GM12878 (cell line): ENCODE measurements around the gene CWC27.

Experiments
- CHD2 ChIP-seq: IDR thresholded peaks from 2 replicates; pipeline ENCODE4 v1.6.1; 2011; ENCODE audit warnings: low read depth, low read length, improper control_type of control experiment, borderline replicate concordance
- HDAC2 ChIP-seq: fragments of 200-600 bp; sonication (generic); IDR thresholded peaks from 2 replicates; pipeline ENCODE4 v1.6.1; 2017
- IKZF1 ChIP-seq: fragments of 450-650 bp; conservative IDR thresholded peaks from 2 replicates; pipeline ENCODE4 v1.6.1; 2017; ENCODE audit warnings: antibody characterized with exemption, mild to moderate bottlenecking
- POLR2A ChIP-seq: IDR thresholded peaks from 2 replicates; pipeline ENCODE4 v1.6.1; 2011; ENCODE audit warnings: low read depth, mild to moderate bottlenecking, low read length
- RAD21 ChIP-seq: IDR thresholded peaks from 2 replicates; pipeline ENCODE4 v1.6.1; 2011; ENCODE audit warnings: mild to moderate bottlenecking, low read depth, low read length, moderate library complexity; ENCODE audit not compliant: insufficient read depth
- SIN3A ChIP-seq: IDR thresholded peaks from 2 replicates; pipeline ENCODE4 v1.6.1; 2012; ENCODE audit warnings: low read depth, low read length, improper control_type of control experiment
- SUZ12 ChIP-seq: fragments of 200-600 bp; sonication (generic); IDR thresholded peaks from one replicate; pipeline ENCODE4 v1.6.1; 2018; ENCODE audit warnings: antibody characterized with exemption, mild to moderate bottlenecking; ENCODE audit not compliant: unreplicated experiment
- YY1 ChIP-seq: IDR thresholded peaks from 2 replicates; pipeline ENCODE4 v1.6.1; 2011; ENCODE audit warnings: low read depth, mild to moderate bottlenecking, low read length
- ZBED1 ChIP-seq: IDR thresholded peaks from 2 replicates; pipeline ENCODE4 v1.6.1; 2016; ENCODE audit warnings: borderline replicate concordance
- TF ChIP-seq, protein P1 (sequence below): IDR thresholded peaks from 2 replicates; pipeline ENCODE4 v1.6.1; 2012; ENCODE audit warnings: low read depth, low read length, improper control_type of control experiment
- TF ChIP-seq, protein P2 (sequence below): IDR thresholded peaks from 2 replicates; pipeline ENCODE4 v1.6.1; 2012; ENCODE audit warnings: mild to moderate bottlenecking, low read depth, low read length
- TF ChIP-seq, protein P3 (sequence below), 3 experiments: IDR thresholded peaks in 2 of 3; conservative IDR thresholded peaks in 1 of 3; 2 replicates each; pipeline ENCODE4 v1.5.1; 2011; ENCODE audit warnings: low read depth in 3 of 3, low read length in 3 of 3, mild to moderate bottlenecking in 3 of 3, control low read depth in 2 of 3, moderate library complexity in 2 of 3, inconsistent platforms in 1 of 3, mixed read lengths in 1 of 3; ENCODE audit not compliant: control insufficient read depth in 2 of 3, insufficient read depth in 1 of 3; ENCODE audit errors: extremely low read depth in 1 of 3

DNA sequence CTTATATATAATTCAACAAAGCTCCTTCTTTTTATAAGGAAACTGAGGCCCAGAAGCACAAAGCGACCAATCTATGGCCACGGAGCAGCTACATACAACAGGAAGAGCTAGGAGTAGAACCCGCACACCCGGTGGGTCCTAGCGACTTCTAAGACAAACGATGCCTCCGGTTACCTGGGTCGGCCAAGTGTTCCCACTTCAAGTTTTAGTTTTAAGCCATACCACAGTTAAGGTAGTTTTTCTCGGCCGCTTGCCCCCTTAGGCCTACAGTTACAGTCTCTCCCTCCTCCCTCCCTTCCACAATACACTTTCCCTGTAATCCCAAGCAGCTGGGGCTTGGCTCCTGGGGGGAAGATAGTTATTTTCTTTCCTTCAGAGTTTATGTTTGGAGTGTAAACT, 772 bp upstream of the CWC27 start:
- TF ChIP-seq SIN3A, result no peak
- no peak for TF ChIP-seq SUZ12
- no peak for TF ChIP-seq POLR2A
- TF ChIP-seq, protein P1, sequence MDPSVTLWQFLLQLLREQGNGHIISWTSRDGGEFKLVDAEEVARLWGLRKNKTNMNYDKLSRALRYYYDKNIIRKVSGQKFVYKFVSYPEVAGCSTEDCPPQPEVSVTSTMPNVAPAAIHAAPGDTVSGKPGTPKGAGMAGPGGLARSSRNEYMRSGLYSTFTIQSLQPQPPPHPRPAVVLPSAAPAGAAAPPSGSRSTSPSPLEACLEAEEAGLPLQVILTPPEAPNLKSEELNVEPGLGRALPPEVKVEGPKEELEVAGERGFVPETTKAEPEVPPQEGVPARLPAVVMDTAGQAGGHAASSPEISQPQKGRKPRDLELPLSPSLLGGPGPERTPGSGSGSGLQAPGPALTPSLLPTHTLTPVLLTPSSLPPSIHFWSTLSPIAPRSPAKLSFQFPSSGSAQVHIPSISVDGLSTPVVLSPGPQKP, result no peak
- TF ChIP-seq HDAC2, result no peak
- no peak for TF ChIP-seq RAD21
- TF ChIP-seq, protein P2, sequence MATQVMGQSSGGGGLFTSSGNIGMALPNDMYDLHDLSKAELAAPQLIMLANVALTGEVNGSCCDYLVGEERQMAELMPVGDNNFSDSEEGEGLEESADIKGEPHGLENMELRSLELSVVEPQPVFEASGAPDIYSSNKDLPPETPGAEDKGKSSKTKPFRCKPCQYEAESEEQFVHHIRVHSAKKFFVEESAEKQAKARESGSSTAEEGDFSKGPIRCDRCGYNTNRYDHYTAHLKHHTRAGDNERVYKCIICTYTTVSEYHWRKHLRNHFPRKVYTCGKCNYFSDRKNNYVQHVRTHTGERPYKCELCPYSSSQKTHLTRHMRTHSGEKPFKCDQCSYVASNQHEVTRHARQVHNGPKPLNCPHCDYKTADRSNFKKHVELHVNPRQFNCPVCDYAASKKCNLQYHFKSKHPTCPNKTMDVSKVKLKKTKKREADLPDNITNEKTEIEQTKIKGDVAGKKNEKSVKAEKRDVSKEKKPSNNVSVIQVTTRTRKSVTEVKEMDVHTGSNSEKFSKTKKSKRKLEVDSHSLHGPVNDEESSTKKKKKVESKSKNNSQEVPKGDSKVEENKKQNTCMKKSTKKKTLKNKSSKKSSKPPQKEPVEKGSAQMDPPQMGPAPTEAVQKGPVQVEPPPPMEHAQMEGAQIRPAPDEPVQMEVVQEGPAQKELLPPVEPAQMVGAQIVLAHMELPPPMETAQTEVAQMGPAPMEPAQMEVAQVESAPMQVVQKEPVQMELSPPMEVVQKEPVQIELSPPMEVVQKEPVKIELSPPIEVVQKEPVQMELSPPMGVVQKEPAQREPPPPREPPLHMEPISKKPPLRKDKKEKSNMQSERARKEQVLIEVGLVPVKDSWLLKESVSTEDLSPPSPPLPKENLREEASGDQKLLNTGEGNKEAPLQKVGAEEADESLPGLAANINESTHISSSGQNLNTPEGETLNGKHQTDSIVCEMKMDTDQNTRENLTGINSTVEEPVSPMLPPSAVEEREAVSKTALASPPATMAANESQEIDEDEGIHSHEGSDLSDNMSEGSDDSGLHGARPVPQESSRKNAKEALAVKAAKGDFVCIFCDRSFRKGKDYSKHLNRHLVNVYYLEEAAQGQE, result no peak
- no peak for TF ChIP-seq IKZF1
- no peak for TF ChIP-seq CHD2
- TF ChIP-seq ZBED1, result no peak
- no peak for TF ChIP-seq YY1
- TF ChIP-seq, protein P3, sequence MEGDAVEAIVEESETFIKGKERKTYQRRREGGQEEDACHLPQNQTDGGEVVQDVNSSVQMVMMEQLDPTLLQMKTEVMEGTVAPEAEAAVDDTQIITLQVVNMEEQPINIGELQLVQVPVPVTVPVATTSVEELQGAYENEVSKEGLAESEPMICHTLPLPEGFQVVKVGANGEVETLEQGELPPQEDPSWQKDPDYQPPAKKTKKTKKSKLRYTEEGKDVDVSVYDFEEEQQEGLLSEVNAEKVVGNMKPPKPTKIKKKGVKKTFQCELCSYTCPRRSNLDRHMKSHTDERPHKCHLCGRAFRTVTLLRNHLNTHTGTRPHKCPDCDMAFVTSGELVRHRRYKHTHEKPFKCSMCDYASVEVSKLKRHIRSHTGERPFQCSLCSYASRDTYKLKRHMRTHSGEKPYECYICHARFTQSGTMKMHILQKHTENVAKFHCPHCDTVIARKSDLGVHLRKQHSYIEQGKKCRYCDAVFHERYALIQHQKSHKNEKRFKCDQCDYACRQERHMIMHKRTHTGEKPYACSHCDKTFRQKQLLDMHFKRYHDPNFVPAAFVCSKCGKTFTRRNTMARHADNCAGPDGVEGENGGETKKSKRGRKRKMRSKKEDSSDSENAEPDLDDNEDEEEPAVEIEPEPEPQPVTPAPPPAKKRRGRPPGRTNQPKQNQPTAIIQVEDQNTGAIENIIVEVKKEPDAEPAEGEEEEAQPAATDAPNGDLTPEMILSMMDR (IDR thresholded peaks at IDR 0.05 in 2 of 3, conservative IDR thresholded peaks at IDR 0.05 in 1 of 3; ENCODE audit: control insufficient read depth in 2 of 3, extremely low read depth in 1 of 3, insufficient read depth in 1 of 3, low read depth in 3 of 3, low read length in 3 of 3), result no peak
